Fibroblast of the conjunctiva (primary cell): Measurements from ENCODE around the gene SIRT7.

Experiments
- DNase-seq: peaks from one replicate; pipeline ENCODE4 v3.0.0-alpha.2; 2010; ENCODE audit warnings: low read depth

Gene SIRT7

DNA sequence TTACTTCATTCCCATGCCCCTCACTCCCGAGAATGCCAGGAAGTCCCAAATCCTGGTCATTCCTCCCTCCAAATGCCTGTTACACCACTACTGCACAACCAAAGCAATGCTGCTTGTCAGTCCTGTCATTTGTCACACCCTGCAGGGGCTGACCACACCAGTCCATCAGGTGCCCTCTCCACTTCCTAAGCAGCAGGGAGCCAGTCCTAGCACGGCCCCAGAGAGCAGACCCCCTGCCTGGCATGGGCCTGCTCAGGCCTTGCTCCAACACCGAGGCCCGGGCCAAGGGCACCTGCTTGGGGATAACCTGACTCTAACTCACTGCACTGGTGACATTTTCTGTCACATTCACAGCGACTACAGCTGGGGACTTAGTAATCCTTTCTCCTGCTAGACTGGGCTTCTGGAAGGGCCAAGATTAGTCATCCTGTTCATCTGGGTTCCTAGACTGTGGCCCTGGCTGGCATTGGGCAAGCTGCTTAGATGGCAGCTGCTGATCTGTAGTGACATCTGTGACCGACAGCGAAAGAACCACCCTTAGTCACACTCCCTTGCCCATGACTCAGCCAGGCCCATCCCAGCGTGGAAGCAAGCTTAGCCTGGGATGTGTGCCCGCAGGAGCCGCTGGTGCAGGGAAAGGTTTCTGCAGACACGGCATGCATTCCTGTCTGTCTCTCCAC is 32.0 kb downstream of the SIRT7 start:
- no peak for DNase-seq

DNA sequence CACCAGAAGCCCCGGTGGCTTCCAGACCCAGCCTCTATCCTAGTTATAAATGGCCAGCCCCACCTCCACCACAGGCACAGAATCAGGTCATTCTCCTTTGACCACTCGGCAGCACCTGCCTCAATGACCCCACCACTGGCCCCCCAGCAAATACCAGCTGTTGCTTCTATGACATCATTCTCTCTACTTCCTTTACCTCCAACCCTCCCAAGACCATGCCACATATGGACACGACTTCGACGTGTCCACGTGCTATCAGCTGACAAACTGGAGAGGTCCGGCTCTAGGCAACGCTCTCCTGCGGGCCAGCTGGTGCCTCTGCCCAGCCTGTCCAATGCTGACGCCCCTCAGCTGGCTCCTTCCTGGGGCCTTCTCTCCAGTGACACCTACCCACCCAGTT is 32.5 kb downstream of the SIRT7 start:
- DNase-seq: no peak

DNA sequence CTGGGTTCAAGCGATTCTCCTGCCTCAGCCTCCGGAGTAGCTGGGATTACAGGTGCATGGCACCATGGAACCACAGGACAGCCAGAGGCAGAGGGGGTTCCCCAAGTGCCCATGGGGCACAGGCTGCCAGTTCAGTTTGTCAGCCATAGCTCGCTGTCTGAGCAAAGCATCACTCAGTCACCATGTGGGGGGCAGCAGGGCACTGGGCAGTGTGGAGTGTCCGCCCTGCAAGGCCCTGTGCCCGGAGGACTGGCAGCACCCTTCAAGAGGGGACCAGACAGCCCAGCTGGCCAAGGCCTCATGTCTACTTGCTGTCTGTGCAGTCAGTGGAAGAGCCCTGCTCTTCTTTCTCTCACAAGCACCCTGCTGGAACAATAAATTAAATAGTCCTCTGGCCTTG is 33.0 kb downstream of the SIRT7 start:
- DNase-seq: no peak

DNA sequence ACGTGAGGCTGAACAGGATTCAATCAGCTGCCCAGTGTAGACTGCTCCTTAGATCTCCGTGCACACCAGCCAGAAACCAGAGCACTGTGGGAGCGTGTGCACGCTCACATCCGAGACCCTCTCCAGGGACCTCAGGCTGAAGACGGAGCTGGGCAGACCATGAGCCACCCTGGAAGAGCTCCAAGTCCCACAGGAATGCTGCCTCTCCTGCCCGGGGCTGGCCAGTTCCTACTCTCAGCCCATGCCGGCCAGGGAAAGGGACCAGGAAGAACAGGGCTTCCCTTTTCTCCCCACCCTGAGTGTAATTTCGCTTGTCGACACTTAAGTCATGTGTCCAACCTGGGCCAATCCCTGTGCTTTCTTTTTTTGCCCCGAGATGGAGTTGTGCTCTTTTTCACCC is 33.5 kb downstream of the SIRT7 start:
- no peak for DNase-seq

DNA sequence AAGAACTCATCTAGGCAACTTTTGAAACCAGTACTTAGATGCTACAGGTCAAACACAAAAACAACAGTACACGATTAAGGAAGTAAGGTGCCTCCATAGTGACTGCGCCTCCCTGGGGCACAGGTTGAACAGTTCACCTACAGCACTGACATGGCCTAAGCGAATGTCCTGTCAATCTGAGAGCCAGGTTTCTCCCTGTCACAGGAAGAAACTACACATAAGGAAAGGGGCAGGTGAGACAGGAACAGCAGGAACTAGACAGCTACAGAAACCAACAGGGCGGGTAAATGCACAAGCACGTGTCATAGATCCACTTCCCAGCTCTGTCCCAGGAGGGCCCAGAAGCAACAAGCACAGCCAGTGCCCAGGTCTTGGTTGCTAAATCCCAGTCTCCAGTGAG is 38.9 kb downstream of the SIRT7 start:
- no peak for DNase-seq

DNA sequence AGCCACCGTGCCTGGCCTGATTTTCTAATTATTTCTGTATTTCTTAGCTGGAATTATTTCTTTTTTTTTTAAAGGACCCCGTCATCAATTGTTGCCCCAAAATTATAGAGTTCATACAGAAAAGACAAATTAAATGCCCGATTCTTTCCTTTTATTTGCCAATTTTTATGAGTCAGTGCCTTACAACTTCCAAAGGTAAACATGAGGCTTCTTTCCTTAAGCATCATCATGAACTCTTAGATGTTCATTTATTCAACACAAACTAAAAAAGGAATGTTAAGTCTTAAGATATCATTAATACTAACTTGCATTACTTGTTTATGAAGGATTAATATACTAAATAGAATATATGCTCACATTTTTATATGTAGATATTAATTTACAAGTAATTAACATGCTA is 39.7 kb downstream of the SIRT7 start:
- DNase-seq: no peak

DNA sequence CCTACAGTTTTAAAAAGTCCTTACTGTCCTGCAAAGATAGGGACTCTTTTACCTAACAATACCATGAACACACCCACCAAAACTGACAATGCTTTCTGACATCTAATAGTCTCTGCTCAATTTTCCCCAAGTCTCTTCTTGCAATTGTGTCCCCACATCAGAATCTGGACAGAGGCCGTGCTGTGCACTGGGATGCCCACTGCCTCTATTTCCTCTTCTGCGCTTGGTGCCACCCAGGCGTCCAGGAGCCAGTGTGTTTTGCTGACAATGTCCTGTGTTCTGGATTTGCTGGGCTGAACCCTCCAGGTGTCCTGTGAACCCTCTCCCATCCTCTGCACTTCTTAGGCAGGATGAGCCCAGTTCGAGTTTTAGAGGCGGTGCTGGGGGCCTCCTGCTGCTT is 40.4 kb downstream of the SIRT7 start:
- DNase-seq: no peak

DNA sequence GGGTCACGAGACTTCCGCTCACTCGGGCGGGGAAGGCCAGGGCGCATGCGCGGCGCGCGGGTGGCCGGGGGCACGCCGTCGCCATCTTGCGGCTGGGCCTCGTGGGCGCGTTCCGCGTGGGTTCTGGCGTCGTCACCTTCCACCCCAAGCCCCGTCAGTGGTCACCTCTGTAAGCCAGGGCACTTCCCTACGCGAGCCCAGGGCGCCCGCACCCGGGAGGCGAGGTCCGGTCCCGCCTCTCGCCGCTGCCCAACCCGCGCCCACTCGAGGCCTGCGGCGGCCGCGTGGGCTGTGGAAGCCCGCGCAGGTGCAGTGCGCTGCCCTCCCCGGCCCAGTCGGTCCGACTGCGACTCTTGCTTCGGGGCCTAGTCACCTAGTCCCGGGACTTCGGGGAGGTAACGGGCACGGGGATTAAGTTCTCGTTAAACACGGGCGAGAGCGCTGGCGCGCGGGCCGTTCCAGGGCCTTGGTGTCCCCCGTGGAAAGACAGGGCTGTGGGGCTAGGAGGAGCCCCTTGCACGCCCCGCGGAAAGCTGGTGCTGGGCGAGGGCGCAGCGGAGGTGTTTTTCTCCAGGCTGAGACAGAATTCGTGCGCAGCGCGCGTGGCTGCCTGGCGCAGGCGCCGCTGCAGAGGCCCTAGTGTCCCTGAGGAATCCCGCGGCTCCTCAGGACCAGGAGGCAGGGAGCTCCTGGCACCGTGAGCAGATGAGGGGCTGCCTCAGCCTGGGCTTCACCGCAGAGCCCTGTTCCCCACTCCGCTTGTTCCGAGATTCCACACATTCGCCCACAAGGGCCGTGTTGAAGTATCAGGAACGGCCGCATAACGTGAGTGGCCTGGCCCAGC is 46.4 kb downstream of the SIRT7 start:
- peak; percentile 77 for DNase-seq

DNA sequence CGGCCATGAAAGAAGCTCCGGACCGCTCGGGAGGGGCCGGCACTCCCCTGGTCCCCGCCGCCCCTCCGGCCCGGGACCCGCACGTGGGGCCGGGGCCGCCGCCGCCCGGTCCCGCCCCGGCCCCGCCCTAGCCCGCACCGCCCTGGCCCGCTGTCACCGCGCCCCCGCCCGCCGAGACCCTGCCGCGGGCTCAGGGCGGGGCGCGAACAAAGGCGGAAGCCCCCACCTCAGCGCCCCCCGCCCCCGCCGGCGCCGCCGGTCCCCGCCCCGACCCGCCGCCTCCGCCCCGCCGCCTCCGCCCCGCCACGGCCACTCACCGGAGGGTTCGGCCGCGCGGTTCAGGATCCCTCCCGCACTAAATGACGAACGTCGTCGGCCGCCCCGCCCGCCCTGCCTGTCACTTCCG is 47.0 kb downstream of the SIRT7 start, which contains the start of gene ARHGDIA:
TSS of gene ARHGDIA (minus strand) at position 357 of the 406 bp plus-strand sequence. CDS start 1,407 bp downstream, outside the sequence.
- no peak for DNase-seq

DNA sequence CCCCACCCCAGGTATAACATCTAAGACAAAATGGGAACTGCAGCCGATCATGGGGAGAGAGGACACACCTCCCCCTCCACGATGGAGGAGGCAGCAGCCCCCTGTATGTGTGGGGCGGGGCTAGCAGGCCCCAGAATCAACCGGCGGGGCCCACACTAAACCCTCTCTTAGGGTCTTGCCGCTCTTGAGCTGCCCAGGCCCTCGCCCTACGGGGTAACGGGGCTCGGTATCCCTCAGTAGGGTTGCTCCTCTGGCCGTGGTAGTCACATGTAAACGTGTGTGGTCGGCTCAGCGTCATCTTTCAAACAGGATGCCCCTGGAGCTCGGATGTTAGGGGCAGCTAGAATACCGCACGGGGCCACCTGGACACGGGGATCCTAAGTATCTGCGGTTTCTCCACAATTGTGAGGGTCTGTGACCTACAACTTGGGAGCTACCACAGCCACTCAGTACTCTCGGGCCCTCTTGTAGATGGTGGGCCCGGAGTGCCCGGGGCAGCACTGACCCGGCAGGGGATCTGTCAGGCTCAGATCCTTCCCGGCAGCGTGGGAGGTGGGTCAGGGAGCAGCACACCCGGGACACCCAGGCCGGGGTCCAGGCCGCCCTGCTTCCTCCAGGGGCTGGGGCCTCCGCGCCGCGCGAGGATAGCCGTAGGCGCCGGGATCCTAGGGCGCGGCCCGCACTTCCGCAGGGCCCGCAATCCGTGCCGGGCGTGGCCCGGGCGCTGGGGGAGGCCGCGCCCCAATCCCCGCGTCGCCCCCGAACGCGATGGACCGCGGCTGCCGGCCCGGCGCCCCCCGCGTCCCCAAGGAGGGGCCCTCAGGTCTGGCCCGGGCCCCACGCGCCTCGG is 47.6 kb downstream of the SIRT7 start:
- no peak for DNase-seq

DNA sequence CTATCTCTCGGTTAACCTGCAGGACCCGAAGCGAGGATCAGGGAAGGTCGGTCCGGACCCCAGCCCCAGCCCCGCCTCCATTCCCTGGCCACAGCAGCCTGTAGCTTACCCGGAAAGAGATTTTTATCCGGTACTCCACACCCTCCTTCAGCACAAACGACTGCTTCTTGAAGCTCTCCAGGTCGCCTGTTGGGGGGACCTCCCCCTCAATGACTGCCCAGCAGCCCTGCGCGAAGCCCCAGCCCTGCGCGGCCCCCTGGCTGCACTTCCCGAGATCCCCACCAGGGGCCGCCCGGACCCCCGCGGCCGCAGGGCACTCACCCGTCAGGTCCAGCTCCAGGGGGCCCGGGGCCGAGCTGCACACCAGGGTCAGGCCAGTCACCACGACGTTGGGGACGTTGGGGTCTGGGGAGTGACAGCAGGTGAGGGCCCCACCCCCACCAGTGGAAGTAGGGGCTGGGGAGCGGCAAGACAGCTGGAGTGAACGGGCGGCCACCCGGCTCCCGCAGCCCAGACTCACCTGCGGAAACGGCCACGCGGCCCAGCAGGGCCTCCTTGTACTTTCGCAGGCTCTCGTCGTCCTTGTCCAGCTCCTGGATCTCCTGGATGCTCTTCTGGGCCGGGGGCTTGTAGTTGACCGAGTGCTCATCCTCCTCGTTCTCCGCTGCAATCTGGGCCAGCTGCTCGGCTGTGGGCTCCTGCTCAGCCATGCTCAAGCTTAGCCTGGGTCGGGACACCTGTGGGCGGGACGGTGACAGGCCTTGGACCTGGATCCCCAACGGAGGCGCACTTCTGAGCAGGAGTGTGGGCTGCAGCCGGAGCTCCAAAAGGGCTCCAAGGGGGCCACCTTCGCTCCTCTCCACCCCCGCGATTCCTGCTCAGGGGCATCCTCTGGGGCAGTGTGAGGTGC is 48.5 kb downstream of the SIRT7 start:
- DNase-seq: no peak

DNA sequence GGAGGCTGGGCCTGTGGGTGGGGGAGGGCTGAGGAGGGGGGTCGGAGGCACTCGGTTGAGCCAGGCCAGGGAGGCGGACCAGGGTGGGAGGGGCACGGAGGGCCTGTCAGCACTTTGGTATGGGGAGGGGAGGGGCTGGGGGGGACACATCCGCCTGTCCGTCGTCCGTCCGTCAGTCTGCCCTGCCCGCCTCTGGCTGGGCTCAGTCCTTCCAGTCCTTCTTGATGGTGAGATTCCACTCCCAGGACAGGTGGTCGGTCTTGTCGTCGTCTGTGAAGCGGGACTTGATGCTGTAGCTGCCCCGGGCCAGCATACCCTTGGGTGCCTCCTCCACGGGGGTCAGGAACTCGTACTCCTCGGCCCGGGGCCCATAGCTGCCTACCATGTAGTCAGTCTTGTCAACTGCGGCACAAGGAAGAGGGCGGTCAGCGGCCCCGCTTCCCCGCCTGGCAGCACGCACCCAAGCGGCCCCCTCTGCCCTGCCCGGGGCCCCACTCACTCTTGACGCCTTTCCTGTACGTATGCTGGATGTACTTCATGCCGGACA is 49.2 kb downstream of the SIRT7 start:
- DNase-seq: peak; percentile 91

DNA sequence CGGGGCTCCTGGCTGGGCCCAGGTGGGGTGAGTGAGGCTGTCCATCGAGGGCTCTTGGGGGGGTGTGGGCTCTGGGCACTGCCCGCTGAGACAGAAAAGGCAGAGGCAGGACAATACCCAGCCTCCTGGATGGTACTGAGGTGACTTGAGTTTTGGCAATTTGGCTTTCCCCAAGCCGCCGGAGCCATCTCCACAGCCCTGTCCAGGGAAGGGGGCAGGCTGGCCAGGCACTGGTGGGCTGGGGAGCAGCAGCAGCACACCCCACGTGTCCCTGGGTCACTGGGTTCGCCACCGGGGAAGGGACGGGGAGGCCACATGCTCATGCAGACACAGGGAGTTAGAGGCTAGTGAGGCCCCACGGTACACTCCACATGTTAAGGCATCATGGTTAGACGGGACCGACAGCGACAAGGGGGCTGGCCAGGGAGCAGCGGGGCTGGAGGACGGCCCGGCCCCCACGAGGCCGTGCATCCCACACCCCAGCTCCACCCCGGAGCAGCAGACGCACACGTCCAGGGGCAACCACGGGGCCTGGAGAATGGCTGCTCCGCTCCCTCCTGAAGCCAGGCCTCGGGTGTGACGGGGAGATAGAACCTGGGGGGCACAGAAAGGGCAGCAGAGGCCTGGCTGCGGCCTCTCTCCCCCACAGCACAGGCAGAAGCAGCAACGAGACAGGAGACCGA is 49.8 kb downstream of the SIRT7 start:
- no peak for DNase-seq

DNA sequence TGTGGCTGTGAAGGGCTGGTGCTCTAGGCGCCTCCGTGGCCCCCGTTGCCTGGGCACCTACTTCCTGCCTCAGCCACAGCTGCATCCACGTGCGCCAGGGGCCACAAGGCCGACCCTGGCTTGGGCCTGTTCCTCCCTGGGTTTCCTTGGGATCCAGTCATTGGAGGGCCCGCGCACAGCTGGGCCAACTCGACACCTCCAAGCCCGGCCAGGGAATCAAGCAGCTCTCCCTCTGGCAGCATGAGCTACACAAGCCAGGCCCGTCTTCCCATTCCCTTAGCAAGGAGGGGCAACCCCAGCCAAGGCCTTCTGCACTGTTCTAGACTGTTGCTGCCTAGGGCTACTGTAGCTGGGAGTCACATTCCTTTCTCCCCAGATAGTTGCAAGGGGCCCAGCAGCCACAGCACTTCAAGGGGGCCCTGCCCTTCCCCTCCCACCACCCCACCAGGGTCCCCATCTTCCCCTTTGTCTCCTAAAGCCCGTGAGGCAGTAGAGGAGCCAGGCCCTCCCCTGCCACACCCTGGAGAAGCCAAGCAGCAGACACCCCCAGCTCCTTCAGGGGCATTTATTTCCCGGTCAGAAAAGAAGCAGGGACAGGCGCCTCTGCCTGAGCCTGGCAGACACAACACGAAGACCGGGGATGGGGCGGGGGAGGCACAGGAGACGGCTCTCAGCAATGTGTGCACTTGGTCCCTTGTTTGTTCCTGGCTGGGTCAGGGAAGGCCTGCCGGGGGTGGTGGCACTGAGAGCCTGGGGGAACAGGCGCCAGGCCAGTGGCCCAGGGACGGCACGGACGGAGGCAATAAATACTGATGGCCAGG is 50.6 kb downstream of the SIRT7 start:
- DNase-seq: no peak

DNA sequence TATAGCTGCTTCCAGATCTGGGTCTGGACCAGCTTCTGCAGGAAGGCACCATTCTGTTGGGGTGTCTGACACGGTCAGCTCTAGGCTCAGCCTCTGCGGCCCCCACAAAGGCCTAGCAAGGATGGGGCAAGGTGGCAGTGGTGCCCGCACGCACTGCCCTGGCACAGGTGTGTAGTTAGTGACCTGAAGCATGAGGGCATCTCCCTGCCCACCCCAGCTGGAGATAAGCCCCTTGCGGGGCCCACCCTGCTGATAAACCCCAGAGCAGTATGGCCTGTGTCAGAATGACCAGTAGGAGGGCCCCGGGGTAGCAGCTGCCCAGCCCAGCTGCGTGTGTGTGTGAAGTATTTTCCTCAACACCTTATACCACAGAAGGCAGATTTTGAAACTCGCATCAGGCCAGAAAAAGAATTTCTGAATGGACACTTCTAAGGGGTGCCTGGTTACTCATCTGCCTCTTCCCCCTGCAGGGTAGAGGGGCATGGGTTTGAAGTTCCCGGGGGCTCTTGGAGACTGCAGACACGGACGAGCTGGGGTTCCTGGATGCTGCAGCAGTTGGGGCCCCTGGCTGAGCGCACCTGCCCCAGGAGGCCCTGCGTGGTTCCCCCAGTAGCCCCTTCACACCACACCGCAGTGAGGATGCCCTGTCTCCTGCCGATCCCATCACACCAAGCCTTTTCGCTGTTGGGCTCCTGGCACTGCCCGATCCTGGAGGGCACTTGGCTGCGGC is 51.4 kb downstream of the SIRT7 start:
- no peak for DNase-seq

DNA sequence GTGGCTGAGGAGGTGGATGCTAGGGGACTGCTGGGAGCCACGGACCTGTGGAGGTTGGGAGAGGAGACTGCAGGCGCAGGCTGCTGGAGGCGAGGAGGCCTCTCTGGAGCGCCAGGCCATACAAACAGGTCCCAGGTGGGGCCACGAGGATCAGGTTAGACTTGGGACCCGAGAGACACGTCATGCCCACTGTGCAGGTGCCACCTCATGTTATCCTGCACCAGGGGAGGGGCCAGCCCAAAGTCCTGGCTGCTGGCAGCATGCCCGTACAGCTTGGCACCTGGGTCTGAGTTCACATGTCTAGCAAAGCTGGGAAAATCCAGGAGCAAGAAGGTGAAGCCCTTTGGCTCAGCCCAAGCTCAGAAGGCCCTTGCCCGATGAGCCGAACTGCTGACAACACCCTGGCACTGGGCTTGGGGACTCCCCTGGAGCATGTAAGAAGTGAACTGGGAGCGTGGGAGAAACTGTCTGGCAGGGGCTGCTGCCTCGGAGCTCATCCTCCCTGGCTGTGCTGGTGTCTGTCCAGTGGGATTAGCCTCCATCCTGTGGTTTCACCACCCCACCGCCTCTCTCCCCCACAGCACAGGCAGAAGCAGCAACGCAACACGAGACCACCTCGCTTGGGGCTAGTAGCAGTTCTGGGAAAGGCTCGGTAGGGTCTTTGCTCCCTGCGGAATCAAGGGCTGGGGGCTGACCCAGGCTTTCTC is 52.1 kb downstream of the SIRT7 start:
- no peak for DNase-seq

DNA sequence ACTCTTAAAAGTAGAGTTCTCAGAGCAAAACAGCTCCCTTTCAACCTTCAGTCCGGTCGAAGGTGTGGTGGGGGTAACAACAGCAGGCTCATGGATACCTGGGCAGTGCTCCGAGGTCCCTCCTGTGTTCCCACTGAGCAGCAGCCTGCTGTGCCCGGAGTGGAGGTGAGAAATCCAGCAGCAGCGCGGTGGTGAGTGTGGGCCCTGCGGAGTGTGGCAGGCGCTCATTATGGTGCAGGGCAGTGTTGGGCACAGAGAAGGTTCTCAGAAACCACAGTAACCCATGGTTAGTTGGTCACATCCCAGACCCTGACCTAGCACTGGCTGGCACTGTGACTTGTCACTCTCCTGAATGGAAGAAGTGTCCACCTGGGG is 52.6 kb downstream of the SIRT7 start:
- DNase-seq: no peak
